Smooth muscle cell (in vitro differentiated cells): ENCODE data around the gene CTIF. TPM values are rescaled to one million over a fixed set of nuclear protein-coding genes. Genes with fewer than 3 reads are reported as not detected.
A peak's percentile ranks its signal among the peaks of the same experiment; 100 is the strongest.

Experiments
- DNase-seq: peaks from one replicate; lab custom pipeline; 2025; ENCODE audit not compliant: unreplicated experiment; lab: John Stamatoyannopoulos, UW
- H2AFZ ChIP-seq: fragments of 200-600 bp; sonication (generic); 2 replicates; pipeline ENCODE4 v1.6.0; 2016; ENCODE audit warnings: antibody characterized with exemption, low read depth, mild to moderate bottlenecking
- H3F3A ChIP-seq: fragments of 200-600 bp; sonication (generic); 2 replicates; pipeline ENCODE4 v1.6.0; 2017; ENCODE audit warnings: antibody characterized with exemption, low read depth
- H3K27ac ChIP-seq: fragments of 200-600 bp; sonication (generic); 2 replicates; pipeline ENCODE4 v1.5.1; 2016; ENCODE audit warnings: low read depth, mild to moderate bottlenecking
- H3K27me3 ChIP-seq: fragments of 200-600 bp; sonication (generic); 2 replicates; pipeline ENCODE4 v1.6.1; 2016; ENCODE audit warnings: low read depth, mild to moderate bottlenecking
- H3K36me3 ChIP-seq: fragments of 200-600 bp; sonication (generic); 2 replicates; pipeline ENCODE4 v1.5.1; 2016; ENCODE audit warnings: low read depth
- H3K4me1 ChIP-seq: fragments of 200-600 bp; sonication (generic); 2 replicates; pipeline ENCODE4 v1.5.1; 2016; ENCODE audit warnings: low read depth
- H3K4me2 ChIP-seq: fragments of 200-600 bp; sonication (generic); 2 replicates; pipeline ENCODE4 v1.6.0; 2016; ENCODE audit warnings: mild to moderate bottlenecking
- H3K4me3 ChIP-seq: fragments of 200-600 bp; sonication (generic); 2 replicates; pipeline ENCODE4 v1.5.1; 2016; ENCODE audit warnings: mild to moderate bottlenecking
- H3K79me2 ChIP-seq: fragments of 200-600 bp; sonication (generic); 2 replicates; pipeline ENCODE4 v1.6.0; 2016; ENCODE audit warnings: low read depth, mild to moderate bottlenecking
- H3K9ac ChIP-seq: fragments of 200-600 bp; sonication (generic); 2 replicates; pipeline ENCODE4 v1.6.0; 2016; ENCODE audit warnings: low read depth
- H3K9me3 ChIP-seq: fragments of 200-600 bp; sonication (generic); replicated peaks from 2 replicates; pipeline ENCODE4 v1.5.1; 2016; ENCODE audit warnings: low read depth
- H4K20me1 ChIP-seq: fragments of 200-600 bp; sonication (generic); 2 replicates; pipeline ENCODE4 v1.6.0; 2016; ENCODE audit warnings: low read depth
- CTCF ChIP-seq: fragments of 200-600 bp; sonication (generic); IDR thresholded peaks from 2 replicates; pipeline ENCODE4 v1.5.1; 2017; ENCODE audit warnings: borderline replicate concordance, mild to moderate bottlenecking, antibody characterized with exemption; ENCODE audit not compliant: insufficient read depth, poor library complexity, severe bottlenecking
- WGBS: methylation state at CpG from one replicate; pipeline ENCODE4 v1.1.7; 2016; ENCODE audit warnings: low lambda C conversion rate; 5-methylcytosine and 5-hydroxymethylcytosine counted together
- polyA plus RNA-seq: library from polyadenylated mRNA; unstranded; fragments of >200 nt; fragmentation: Nextera tagmentation; extraction: Ambion mirVana; gene quantifications from 2 replicates; pipeline ENCODE4 v1.2.1, GENCODE V29; 2016
- total RNA-seq: library from RNA; depleted of rRNA; stranded (reverse); fragments of >200 nt; gene quantifications from 2 replicates; pipeline ENCODE4 v1.2.3, GENCODE V29; 2014

CTIF gene
- total and polyA plus RNA-seq, 2 experiments from 2014 or later = 22.2 to 25.3 TPM

GRCh38 chr18:48638451-48638850 lies 99.6 kb downstream of the CTIF start:
- peaks cover 3% of the 10 kb centered on the region for H3K79me2 ChIP-seq
- no peak overlapping the region for H3K4me3 ChIP-seq
- no peak overlapping the region for H3K4me2 ChIP-seq
- no peaks in the 10 kb centered on the region for H3K9me3 ChIP-seq
- no peaks in the 10 kb centered on the region for H3K36me3 ChIP-seq
- no peaks in the 10 kb centered on the region for H3K27me3 ChIP-seq
- no peak overlapping the region for H3K9ac ChIP-seq
- H3K27ac ChIP-seq = no peak overlapping the region
- 96% methylated on average over 8 of the region's 8 CpGs for WGBS
- no peaks in the 10 kb centered on the region for H3K4me1 ChIP-seq
- H4K20me1 ChIP-seq = peaks cover 81% of the 10 kb centered on the region
- no peak for DNase-seq
- H3F3A ChIP-seq = no peaks in the 10 kb centered on the region
- TF ChIP-seq CTCF = no peak
- H2AFZ ChIP-seq = no peak overlapping the region

- Histone ChIP-seq H3K36me3 (no peaks in the 10 kb centered on the region), H3K9me3 (no peaks in the 10 kb centered on the region), H3K79me2 (peaks cover 3% of the 10 kb centered on the region), H3F3A (no peaks in the 10 kb centered on the region), H3K9ac (no peak overlapping the region), H3K27me3 (no peaks in the 10 kb centered on the region), H3K4me3 (no peak overlapping the region), H3K4me2 (no peak overlapping the region), H3K4me1 (no peaks in the 10 kb centered on the region), H2AFZ (no peak overlapping the region), H3K27ac (no peak overlapping the region), H4K20me1 (peaks cover 83% of the 10 kb centered on the region)
- 94% methylated on average over 17 of the region's 17 CpGs for WGBS
- DNase-seq = no peak
- TF ChIP-seq CTCF = no peak
Observed at GRCh38 chr18:48638896-48639771, 100.3 kb downstream of the CTIF start.

- no peak overlapping the region for H3K9ac ChIP-seq
- H4K20me1 ChIP-seq = peaks cover 85% of the 10 kb centered on the region
- H3K27ac ChIP-seq = no peak overlapping the region
- no peak for DNase-seq
- no peak overlapping the region for H3K4me3 ChIP-seq
- peak; percentile 22 for TF ChIP-seq CTCF
- no peaks in the 10 kb centered on the region for H3K36me3 ChIP-seq
- H3K9me3 ChIP-seq = no peaks in the 10 kb centered on the region
- WGBS = 89% methylated on average over 14 of the region's 14 CpGs
- H3K4me2 ChIP-seq = no peak overlapping the region
- no peaks in the 10 kb centered on the region for H3K27me3 ChIP-seq
- no peak overlapping the region for H2AFZ ChIP-seq
- no peaks in the 10 kb centered on the region for H3F3A ChIP-seq
- peaks cover 3% of the 10 kb centered on the region for H3K79me2 ChIP-seq
- no peaks in the 10 kb centered on the region for H3K4me1 ChIP-seq
Observed at GRCh38 chr18:48639772-48640432, 101.1 kb downstream of the CTIF start.
